Prostate gland (tissue), 2 donors: ENCODE results near the gene PCDH12. TPM values are rescaled to one million over a fixed set of nuclear protein-coding genes. Genes with fewer than 3 reads are reported as not detected.
"Not testable (repeated sequence)": the region's sequence is repeated elsewhere in the genome, so short reads cannot be mapped to it uniquely, and the experiment has no call there.

Experiments
- DNase-seq: peaks from one replicate; pipeline ENCODE4 v3.0.0-alpha.2; 2019; ENCODE audit warnings: low spot score
- H3K27ac ChIP-seq, 2 donors: fragments of 200-600 bp; sonication (generic); 2 replicates each; pipeline ENCODE4 v1.5.1; 2017 to 2019
- H3K27me3 ChIP-seq: fragments of 200-600 bp; sonication (generic); replicated peaks from 2 replicates; pipeline ENCODE4 v1.5.1; 2019; ENCODE audit not compliant: insufficient read depth
- H3K36me3 ChIP-seq, 2 donors: fragments of 200-600 bp; sonication (generic); 1 replicate in 1 of 2; 2 replicates in 1 of 2; pipeline versions ENCODE4 v1.5.1 to v1.8.1; 2017 to 2019
- H3K4me1 ChIP-seq: fragments of 200-600 bp; sonication (generic); replicated peaks from 2 replicates; pipeline ENCODE4 v1.5.1; 2019
- H3K4me3 ChIP-seq, 2 donors: fragments of 200-600 bp; sonication (generic); 2 replicates each; pipeline ENCODE4 v1.5.1; 2017 to 2019
- H3K9me3 ChIP-seq: fragments of 200-600 bp; sonication (generic); 2 replicates; pipeline ENCODE4 v1.5.1; 2017
- CTCF ChIP-seq, 4 experiments: fragments of 200-600 bp in 2 of 4; fragments of 450-650 bp in 2 of 4; sonication (generic) in 2 of 4; IDR thresholded peaks; 1 replicate in 3 of 4; 2 replicates in 1 of 4; pipeline ENCODE4 v1.5.1; 2016 to 2019; ENCODE audit warnings: antibody characterized with exemption in 4 of 4, mild to moderate bottlenecking in 2 of 4, moderate library complexity in 2 of 4
- POLR2A ChIP-seq: fragments of 450-650 bp; IDR thresholded peaks from one replicate; pipeline ENCODE4 v1.6.1; 2016; ENCODE audit warnings: antibody characterized with exemption, mild to moderate bottlenecking
- POLR2AphosphoS5 ChIP-seq: sonication (generic); formaldehyde crosslinking; IDR thresholded peaks from one replicate; pipeline ENCODE4 v1.6.1; 2017; ENCODE audit warnings: antibody characterized with exemption
- WGBS: methylation state at CpG from one replicate; pipeline ENCODE4 v1.1.5; 2018; 5-methylcytosine and 5-hydroxymethylcytosine counted together
- intact Hi-C: fragments of 100-400 bp; cut with DNase I; formaldehyde crosslinking; loops from one replicate; pipeline ENCODE4 v1.14.2; 2022
- total RNA-seq, 2 donors: library from RNA; depleted of rRNA; stranded (reverse); fragments of >200 nt; gene quantifications; one replicate each; pipeline ENCODE4 v1.1.0, GENCODE V29; 2016

PCDH12 gene
- total RNA-seq, 2 donors from 2014 or later: 0.82 to 1.4 TPM

GRCh38 chr5:141926434-141926833 is 31.6 kb downstream of the PCDH12 start:
- no peaks in the 10 kb centered on the region for H3K27me3 ChIP-seq
- intact Hi-C loops: loop anchor here (5.0 kb wide), 1 partner anchor 74 kb away; no protein-coding TSS in a partner anchor
- H3K4me3 ChIP-seq: no peak overlapping the region
- H3K36me3 ChIP-seq: peaks cover 10 to 16% of the 10 kb centered on the region in 2 donors
- no peak overlapping the region for H3K27ac ChIP-seq
- WGBS: 78% methylated on average over 2 of the region's 2 CpGs
- TF ChIP-seq CTCF (IDR thresholded peaks at IDR 0.05) (no peak), POLR2A (no peak), POLR2AphosphoS5 (no peak)
- no peaks in the 10 kb centered on the region for H3K4me1 ChIP-seq
- no peaks in the 10 kb centered on the region for H3K9me3 ChIP-seq
- no peak for DNase-seq

- peak; percentile 90 for DNase-seq
- Histone ChIP-seq H3K4me3 (peak within 1 kb of the TSS; percentile 59 to 62), H3K36me3 (peaks cover 6 to 10% of the 10 kb centered on the region in 2 donors), H3K4me1 (no peaks in the 10 kb centered on the region), H3K9me3 (no peaks in the 10 kb centered on the region), H3K27ac (peak within 1 kb of the TSS; percentile 94 to 99), H3K27me3 (no peaks in the 10 kb centered on the region)
- intact Hi-C loops: loop anchor here (2.0 kb wide), 1 partner anchor 45 kb away; the partner anchor contains the start of gene RNF14
- WGBS: under 1% methylated on average over 53 of the region's 53 CpGs
- TF ChIP-seq CTCF (IDR thresholded peaks at IDR 0.05): peak in 2 of 4 experiments; percentile 13 to 22
- TF ChIP-seq POLR2AphosphoS5: peak; percentile 88
- peak; percentile 68 for TF ChIP-seq POLR2A
Measured at GRCh38 chr5:141923448-141924313, 34.3 kb downstream of the PCDH12 start, which contains the start of gene DELE1. Gene DELE1 (plus strand): TSS chr5:141923871. CDS start chr5:141923942, 71 bp downstream.

- peak overlapping the region; percentile 94 to 99 for H3K27ac ChIP-seq
- H3K36me3 ChIP-seq, H3K9me3 ChIP-seq, DNase-seq, H3K27me3 ChIP-seq, H3K4me1 ChIP-seq: not testable (repeated sequence)
- H3K4me3 ChIP-seq: peak overlapping the region; percentile 59 to 62
- intact Hi-C loops: loop anchor here (2.0 kb wide), 1 partner anchor 46 kb away; the partner anchor contains the start of gene RNF14
- 51% methylated on average over 28 of the region's 28 CpGs for WGBS
Measured at GRCh38 chr5:141922827-141923447, 35.1 kb downstream of the PCDH12 start.

- no peak for TF ChIP-seq POLR2A
- TF ChIP-seq CTCF (IDR thresholded peaks at IDR 0.05): no peak
- TF ChIP-seq POLR2AphosphoS5: no peak
- Histone ChIP-seq H3K27ac (no peak overlapping the region), H3K4me3 (no peak overlapping the region), H3K27me3 (no peaks in the 10 kb centered on the region), H3K36me3 (no peaks in the 10 kb centered on the region), H3K4me1 (no peaks in the 10 kb centered on the region), H3K9me3 (no peaks in the 10 kb centered on the region)
- DNase-seq: no peak
- WGBS: 75% methylated on average over 2 of the region's 2 CpGs
- intact Hi-C loops: no loop called here
Measured at GRCh38 chr5:141920771-141921170, 37.2 kb downstream of the PCDH12 start.

- intact Hi-C loops: no loop called here
- Histone ChIP-seq H3K27me3 (no peaks in the 10 kb centered on the region), H3K36me3 (no peaks in the 10 kb centered on the region), H3K27ac (no peak overlapping the region), H3K4me3 (no peak overlapping the region), H3K4me1 (no peaks in the 10 kb centered on the region), H3K9me3 (no peaks in the 10 kb centered on the region)
- no peak for TF ChIP-seq POLR2A
- TF ChIP-seq CTCF (IDR thresholded peaks at IDR 0.05): no peak
- no peak for TF ChIP-seq POLR2AphosphoS5
- DNase-seq: no peak
- 75% methylated on average over 8 of the region's 8 CpGs for WGBS
Measured at GRCh38 chr5:141919218-141920119, 38.5 kb downstream of the PCDH12 start.
